ENCODE results near the gene ZNF385B.

GRCh38 chr2:179429597-179429996, 431.8 kb downstream of the ZNF385B start:
- TF ChIP-seq, protein P1, sequence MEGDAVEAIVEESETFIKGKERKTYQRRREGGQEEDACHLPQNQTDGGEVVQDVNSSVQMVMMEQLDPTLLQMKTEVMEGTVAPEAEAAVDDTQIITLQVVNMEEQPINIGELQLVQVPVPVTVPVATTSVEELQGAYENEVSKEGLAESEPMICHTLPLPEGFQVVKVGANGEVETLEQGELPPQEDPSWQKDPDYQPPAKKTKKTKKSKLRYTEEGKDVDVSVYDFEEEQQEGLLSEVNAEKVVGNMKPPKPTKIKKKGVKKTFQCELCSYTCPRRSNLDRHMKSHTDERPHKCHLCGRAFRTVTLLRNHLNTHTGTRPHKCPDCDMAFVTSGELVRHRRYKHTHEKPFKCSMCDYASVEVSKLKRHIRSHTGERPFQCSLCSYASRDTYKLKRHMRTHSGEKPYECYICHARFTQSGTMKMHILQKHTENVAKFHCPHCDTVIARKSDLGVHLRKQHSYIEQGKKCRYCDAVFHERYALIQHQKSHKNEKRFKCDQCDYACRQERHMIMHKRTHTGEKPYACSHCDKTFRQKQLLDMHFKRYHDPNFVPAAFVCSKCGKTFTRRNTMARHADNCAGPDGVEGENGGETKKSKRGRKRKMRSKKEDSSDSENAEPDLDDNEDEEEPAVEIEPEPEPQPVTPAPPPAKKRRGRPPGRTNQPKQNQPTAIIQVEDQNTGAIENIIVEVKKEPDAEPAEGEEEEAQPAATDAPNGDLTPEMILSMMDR (IDR thresholded peaks at IDR 0.05) = no peak
- TF ChIP-seq POLR2A (IDR thresholded peaks at IDR 0.05) = no peak
